CD8-positive, alpha-beta memory T cell (primary cell): ENCODE results near the gene INPP5J. TPM values are rescaled to one million over a fixed set of nuclear protein-coding genes. Genes with fewer than 3 reads are reported as not detected.

Source experiments
- CTCF ChIA-PET: fragments of 350-600 bp; sonication (Branson Sonifier 250); formaldehyde crosslinking; loops from one replicate; lab custom pipeline; 2021; ENCODE audit warnings: antibody characterized with exemption; lab: Charles Lee
- POLR2A ChIA-PET: fragments of 350-600 bp; sonication (Branson Sonifier 250); formaldehyde crosslinking; loops from one replicate; lab custom pipeline; 2021; ENCODE audit warnings: antibody characterized with exemption; lab: Charles Lee
- DNase-seq, 5 donors: peaks; one replicate each; pipeline versions ENCODE4 v3.0.0 to v3.0.0-alpha.2; 2020 to 2022; ENCODE audit warnings: mixed read lengths in 1 of 5
- H3K27ac ChIP-seq: one replicate; pipeline ENCODE4 v1.7.0; 2013; ENCODE audit warnings: low read depth, mild to moderate bottlenecking, low read length, moderate library complexity
- H3K27me3 ChIP-seq: 2 replicates; pipeline ENCODE4 v1.7.0; 2013; ENCODE audit warnings: low read length, mild to moderate bottlenecking; ENCODE audit not compliant: insufficient read depth, poor library complexity, severe bottlenecking
- H3K36me3 ChIP-seq: 2 replicates; pipeline ENCODE4 v1.7.0; 2013; ENCODE audit warnings: mild to moderate bottlenecking, low read length, moderate library complexity; ENCODE audit not compliant: insufficient read depth
- H3K4me1 ChIP-seq: 2 replicates; pipeline ENCODE4 v1.7.0; 2013; ENCODE audit warnings: mild to moderate bottlenecking, low read length, moderate library complexity; ENCODE audit not compliant: insufficient read depth
- H3K4me3 ChIP-seq: 2 replicates; pipeline ENCODE4 v1.7.0; 2013; ENCODE audit warnings: mild to moderate bottlenecking, low read length
- H3K9me3 ChIP-seq: 2 replicates; pipeline ENCODE4 v1.7.0; 2013; ENCODE audit warnings: mild to moderate bottlenecking, low read length
- H3K27ac Mint-ChIP-seq, 8 donors: one replicate each; pipeline ENCODE4 v1.8.0; 2020 to 2021; ENCODE audit warnings: mixed read lengths in 8 of 8, mild to moderate bottlenecking in 6 of 8, inconsistent platforms in 3 of 8, moderate library complexity in 3 of 8
- H3K27me3 Mint-ChIP-seq, 2 donors: one replicate each; pipeline ENCODE4 v1.8.0; 2020 to 2021; ENCODE audit warnings: mixed read lengths in 2 of 2, mild to moderate bottlenecking in 1 of 2, moderate library complexity in 1 of 2
- H3K36me3 Mint-ChIP-seq, 3 donors: one replicate each; pipeline ENCODE4 v1.8.0; 2020 to 2021; ENCODE audit warnings: mixed read lengths in 3 of 3, inconsistent platforms in 1 of 3, mild to moderate bottlenecking in 1 of 3
- H3K4me1 Mint-ChIP-seq, 3 donors: one replicate each; pipeline ENCODE4 v1.8.0; 2020 to 2021; ENCODE audit warnings: mixed read lengths in 3 of 3, inconsistent platforms in 1 of 3, mild to moderate bottlenecking in 1 of 3
- H3K4me3 Mint-ChIP-seq, 7 donors: one replicate each; pipeline ENCODE4 v1.8.0; 2020 to 2021; ENCODE audit warnings: mixed read lengths in 7 of 7, mild to moderate bottlenecking in 6 of 7, moderate library complexity in 4 of 7, inconsistent platforms in 2 of 7
- H3K9me3 Mint-ChIP-seq, 5 donors: one replicate each; pipeline ENCODE4 v1.8.0; 2020 to 2022; ENCODE audit warnings: mixed read lengths in 5 of 5, mild to moderate bottlenecking in 3 of 5, moderate library complexity in 2 of 5, inconsistent platforms in 1 of 5
- polyA plus RNA-seq: library from polyadenylated mRNA; unstranded; fragments of 300-500 nt; fragmentation: Illumina TruSeq; gene quantifications from one replicate; pipeline ENCODE4 v1.2.3, GENCODE V29; 2021
- total RNA-seq, 2 experiments: library from RNA; stranded (reverse); gene quantifications; one replicate each; pipeline ENCODE4 v1.2.3, GENCODE V29; 2021

The INPP5J gene
- total and polyA plus RNA-seq, 3 experiments from 2014 or later: 0.22 TPM; not detected in 2

GRCh38 chr22:31150615-31151014, 27.8 kb downstream of the INPP5J start:
- Histone ChIP-seq H3K4me1 (no peaks in the 10 kb centered on the region), H3K4me3 (no peak overlapping the region), H3K9me3 (no peaks in the 10 kb centered on the region), H3K27me3 (no peaks in the 10 kb centered on the region), H3K27ac (no peak overlapping the region), H3K36me3 (no peaks in the 10 kb centered on the region)
- Mint-ChIP-seq H3K4me3 (no peak overlapping the region), H3K27ac (no peak overlapping the region), H3K4me1 (no peaks in the 10 kb centered on the region), H3K36me3 (no peaks in the 10 kb centered on the region), H3K9me3 (peaks cover 0 to 8% (median 0%) of the 10 kb centered on the region in 5 donors), H3K27me3 (peaks cover 5 to 11% of the 10 kb centered on the region in 2 donors)
- DNase-seq: no peak
- ChIA-PET CTCF (no interaction called here), POLR2A (no interaction called here)

- DNase-seq: no peak
- ChIA-PET POLR2A (no interaction called here), CTCF (no interaction called here)
- Mint-ChIP-seq H3K9me3 (peaks cover 0 to 6% (median 0%) of the 10 kb centered on the region in 5 donors), H3K4me3 (no peak overlapping the region), H3K27ac (no peak overlapping the region), H3K27me3 (peaks cover 5 to 11% of the 10 kb centered on the region in 2 donors), H3K36me3 (no peaks in the 10 kb centered on the region), H3K4me1 (no peaks in the 10 kb centered on the region)
- Histone ChIP-seq H3K27ac (no peak overlapping the region), H3K36me3 (no peaks in the 10 kb centered on the region), H3K4me3 (no peak overlapping the region), H3K27me3 (no peaks in the 10 kb centered on the region), H3K9me3 (no peaks in the 10 kb centered on the region), H3K4me1 (no peaks in the 10 kb centered on the region)
Measured at GRCh38 chr22:31151872-31152271, 29.1 kb downstream of the INPP5J start.

GRCh38 chr22:31153357-31153756, 30.6 kb downstream of the INPP5J start:
- ChIA-PET POLR2A (no interaction called here), CTCF (no interaction called here)
- no peaks in the 10 kb centered on the region for H3K4me1 Mint-ChIP-seq
- no peaks in the 10 kb centered on the region for H3K9me3 Mint-ChIP-seq
- no peaks in the 10 kb centered on the region for H3K9me3 ChIP-seq
- no peak overlapping the region for H3K27ac ChIP-seq
- H3K27me3 Mint-ChIP-seq: peaks cover 5 to 11% of the 10 kb centered on the region in 2 donors
- H3K4me3 Mint-ChIP-seq: no peak overlapping the region
- no peaks in the 10 kb centered on the region for H3K4me1 ChIP-seq
- DNase-seq: no peak
- no peak overlapping the region for H3K4me3 ChIP-seq
- H3K27me3 ChIP-seq: no peaks in the 10 kb centered on the region
- no peaks in the 10 kb centered on the region for H3K36me3 Mint-ChIP-seq
- no peaks in the 10 kb centered on the region for H3K36me3 ChIP-seq
- no peak overlapping the region for H3K27ac Mint-ChIP-seq

- H3K4me3 Mint-ChIP-seq: no peak overlapping the region
- no peaks in the 10 kb centered on the region for H3K9me3 Mint-ChIP-seq
Measured at GRCh38 chr22:31154975-31155374, 32.2 kb downstream of the INPP5J start.

GRCh38 chr22:31155422-31155821, 32.7 kb downstream of the INPP5J start:
- H3K27me3 ChIP-seq: no peaks in the 10 kb centered on the region
- H3K4me1 ChIP-seq: peaks cover 6% of the 10 kb centered on the region
- ChIA-PET POLR2A (no interaction called here), CTCF (no interaction called here)
- H3K9me3 ChIP-seq: no peaks in the 10 kb centered on the region
- H3K4me3 ChIP-seq: no peak overlapping the region
- DNase-seq: no peak
- peaks cover 0 to 4% (median 0%) of the 10 kb centered on the region in 3 donors for H3K36me3 Mint-ChIP-seq
- no peaks in the 10 kb centered on the region for H3K9me3 Mint-ChIP-seq
- H3K27me3 Mint-ChIP-seq: peaks cover 0 to 5% of the 10 kb centered on the region in 2 donors
- H3K36me3 ChIP-seq: no peaks in the 10 kb centered on the region
- H3K4me1 Mint-ChIP-seq: peaks cover 6 to 9% (median 7%) of the 10 kb centered on the region in 3 donors
- no peak overlapping the region for H3K27ac Mint-ChIP-seq
- H3K27ac ChIP-seq: no peak overlapping the region
- peak overlapping the region in 1 of 7 donors; percentile 65 for H3K4me3 Mint-ChIP-seq

More at GRCh38 chr22:31154975-31155374, 32.2 kb downstream of the INPP5J start:
- Histone ChIP-seq H3K36me3 (no peaks in the 10 kb centered on the region), H3K9me3 (no peaks in the 10 kb centered on the region), H3K4me1 (peaks cover 6% of the 10 kb centered on the region), H3K27me3 (no peaks in the 10 kb centered on the region), H3K27ac (no peak overlapping the region), H3K4me3 (no peak overlapping the region)
- H3K4me1 Mint-ChIP-seq: peaks cover 2 to 6% (median 5%) of the 10 kb centered on the region in 3 donors
- peaks cover 1 to 5% of the 10 kb centered on the region in 2 donors for H3K27me3 Mint-ChIP-seq
- no peak for DNase-seq
- ChIA-PET POLR2A (no interaction called here), CTCF (no interaction called here)
- no peak overlapping the region for H3K27ac Mint-ChIP-seq
- peaks cover 0 to 1% (median 0%) of the 10 kb centered on the region in 3 donors for H3K36me3 Mint-ChIP-seq

- peak overlapping the region; percentile 78 for H3K27ac ChIP-seq
- peak overlapping the region; percentile 84 to 100 (median 99) for H3K27ac Mint-ChIP-seq
- peaks cover 18% of the 10 kb centered on the region for H3K4me1 ChIP-seq
- H3K36me3 Mint-ChIP-seq: peaks cover 0 to 25% (median 0%) of the 10 kb centered on the region in 3 donors
- H3K4me3 ChIP-seq: peak overlapping the region; percentile 69
- peak overlapping the region; percentile 87 to 100 (median 99) for H3K4me3 Mint-ChIP-seq
- no peaks in the 10 kb centered on the region for H3K9me3 ChIP-seq
- ChIA-PET CTCF (interaction anchor here (0.9 to 2.1 kb wide), 5 partner anchors 47 to 177 kb away, joined by 3 to 4 read pairs (median 3); partner anchors contain the start of gene PIK3IP1), POLR2A (interaction anchor here (0.6 to 2.6 kb wide), 7 partner anchors 17 to 328 kb away, joined by 3 to 8 read pairs (median 3); partner anchors contain the start of genes LIMK2 and SELENOM)
- peak in 3 of 5 donors; percentile 6 to 20 (median 13) for DNase-seq
- peaks cover 1% of the 10 kb centered on the region for H3K36me3 ChIP-seq
- H3K27me3 ChIP-seq: no peaks in the 10 kb centered on the region
- no peaks in the 10 kb centered on the region for H3K27me3 Mint-ChIP-seq
- peaks cover 38 to 42% (median 38%) of the 10 kb centered on the region in 3 donors for H3K4me1 Mint-ChIP-seq
- no peaks in the 10 kb centered on the region for H3K9me3 Mint-ChIP-seq
Measured at GRCh38 chr22:31160328-31160978, 37.7 kb downstream of the INPP5J start.

GRCh38 chr22:31161386-31161785, 38.6 kb downstream of the INPP5J start:
- H3K4me3 ChIP-seq: no peak overlapping the region
- H3K4me1 Mint-ChIP-seq: peaks cover 41 to 49% (median 44%) of the 10 kb centered on the region in 3 donors
- POLR2A ChIA-PET: interaction anchor here (0.5 to 2.6 kb wide), 3 partner anchors 54 to 239 kb away, joined by 7 to 8 read pairs (median 8); partner anchors contain the start of gene SELENOM

More at GRCh38 chr22:31161386-31161785, 38.6 kb downstream of the INPP5J start:
- peaks cover 4% of the 10 kb centered on the region for H3K36me3 ChIP-seq
- CTCF ChIA-PET: interaction anchor here (2.1 kb wide), 1 partner anchor 176 kb away, joined by 4 read pairs; no protein-coding TSS in a partner anchor
- Mint-ChIP-seq H3K9me3 (no peaks in the 10 kb centered on the region), H3K27ac (peak overlapping the region; percentile 17 to 100 (median 99)), H3K27me3 (no peaks in the 10 kb centered on the region), H3K4me3 (peak overlapping the region; percentile 87 to 100 (median 99)), H3K36me3 (peaks cover 0 to 33% (median 2%) of the 10 kb centered on the region in 3 donors)
- H3K9me3 ChIP-seq: no peaks in the 10 kb centered on the region
- no peak for DNase-seq
- H3K27ac ChIP-seq: no peak overlapping the region
- no peaks in the 10 kb centered on the region for H3K27me3 ChIP-seq
- H3K4me1 ChIP-seq: peaks cover 18% of the 10 kb centered on the region
